Left renal pelvis (tissue), 4 donors: Measurements from ENCODE around the gene ARPC2. TPM values are rescaled to one million over a fixed set of nuclear protein-coding genes. Genes with fewer than 3 reads are reported as not detected.
"Not testable (repeated sequence)": the region's sequence is repeated elsewhere in the genome, so short reads cannot be mapped to it uniquely, and the experiment has no call there.

Source experiments
- DNase-seq, 4 donors: peaks; one replicate each; pipeline ENCODE4 v3.0.0-alpha.2; 2013; ENCODE audit warnings: low read depth in 4 of 4, low spot score in 3 of 4
- polyA plus RNA-seq, 4 donors: library from polyadenylated mRNA; unstranded; fragments of 120-200 nt; gene quantifications; one replicate each; pipeline ENCODE4 v1.2.1, GENCODE V29; 2013; ENCODE audit not compliant: insufficient read length in 4 of 4

Gene ARPC2
- 100 to 1,000 TPM; 216 to 275 (median 255) TPM for polyA plus RNA-seq

DNA sequence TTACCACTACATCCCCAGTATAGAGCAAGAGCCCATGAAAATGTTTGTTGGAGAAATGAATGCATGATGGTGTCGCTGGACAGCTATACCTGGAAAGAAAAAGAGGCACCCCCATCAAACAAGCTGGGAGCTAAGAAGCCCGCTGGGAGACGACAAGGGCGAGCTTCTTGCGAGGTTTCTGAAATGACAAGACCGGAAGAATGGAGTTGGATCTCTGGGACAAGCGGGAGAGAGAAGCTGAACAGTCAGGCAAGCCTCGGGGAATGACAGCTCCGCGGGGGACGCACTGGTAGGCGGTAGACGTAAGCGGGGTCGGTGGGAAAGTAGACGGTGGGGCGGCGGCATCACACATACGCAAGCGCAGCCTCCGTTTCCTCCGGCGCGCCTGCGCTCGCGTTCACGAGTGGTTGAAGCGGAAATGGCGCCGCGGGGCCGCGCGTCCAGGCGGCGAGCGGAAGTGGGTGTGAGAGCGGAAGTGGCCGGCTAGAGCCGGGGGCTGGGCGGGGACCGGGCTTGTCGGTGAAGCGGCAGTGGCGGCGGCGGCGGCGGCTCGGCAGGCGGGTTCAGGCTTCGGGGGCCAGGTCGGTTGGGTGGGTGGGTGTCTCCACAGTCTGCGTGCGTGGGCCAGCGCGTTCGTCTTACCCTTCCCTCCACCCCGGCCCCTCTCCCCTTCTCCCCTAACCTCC, at the start of gene ARPC2:
TSS of gene ARPC2 (plus strand) at position 516 of the 686 bp plus-strand sequence. CDS start 282 bp downstream, outside the sequence.
- DNase-seq: peak; percentile 87 to 91 (median 90)

DNA sequence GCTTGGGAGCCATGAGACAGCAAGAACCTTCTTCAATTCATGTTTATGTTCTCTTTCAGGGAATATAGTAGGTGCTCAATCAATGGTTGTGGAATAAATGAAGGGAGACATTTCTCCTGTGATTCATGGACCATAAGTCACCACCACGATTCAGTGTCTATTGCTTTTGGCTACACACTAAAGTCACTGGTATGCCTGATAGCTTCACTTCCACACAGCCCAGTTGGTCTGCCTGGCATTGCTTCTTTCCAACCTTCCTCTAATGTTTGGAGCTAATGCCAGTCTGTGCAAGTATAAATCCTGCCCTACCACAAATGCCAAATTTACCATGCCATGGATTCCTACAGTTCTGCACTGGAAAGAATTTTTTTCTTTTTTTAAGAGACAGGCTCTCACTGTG, 49.0 kb upstream of the ARPC2 start:
- no peak for DNase-seq

DNA sequence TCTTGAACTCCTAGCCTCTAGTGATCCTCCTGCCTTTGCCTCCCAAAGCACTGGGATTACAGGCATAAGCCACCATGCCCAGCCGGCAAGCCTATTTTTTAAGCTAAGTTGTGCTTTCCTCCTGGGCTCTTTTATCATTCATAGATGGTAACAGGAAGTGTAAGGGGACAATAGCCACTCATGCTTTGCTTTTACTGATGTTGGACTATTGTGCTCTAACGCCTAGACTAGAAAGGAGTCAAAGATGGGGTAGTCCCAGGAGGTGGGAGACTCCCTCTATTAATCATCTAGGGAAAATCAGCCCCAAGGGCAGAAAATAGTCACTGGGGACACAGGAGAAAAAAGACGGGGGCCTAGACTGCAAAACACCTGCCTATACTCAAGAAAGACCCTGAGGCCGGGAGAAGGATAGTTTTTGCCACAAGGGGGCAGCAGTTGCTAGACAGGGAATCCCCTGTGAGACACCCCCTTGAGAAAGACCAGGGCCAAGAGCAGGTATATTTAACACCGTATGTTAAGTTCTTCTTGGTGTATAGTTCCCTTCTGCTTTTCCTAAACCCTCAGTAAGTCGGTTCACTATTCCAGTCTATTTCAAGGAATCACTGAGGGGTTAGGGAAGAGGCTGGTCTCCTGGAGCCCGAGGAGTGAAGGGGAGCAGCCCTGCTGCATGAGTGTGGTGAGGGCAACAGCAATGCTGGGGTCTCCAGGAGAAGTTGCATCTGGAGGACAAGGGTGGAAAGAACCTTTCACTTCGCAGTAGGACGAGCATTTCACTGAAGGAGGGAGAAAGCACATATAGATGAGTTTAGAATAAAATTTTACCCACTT, 48.1 kb upstream of the ARPC2 start:
- peak in 2 of 4 donors; percentile 5 to 15 for DNase-seq

DNA sequence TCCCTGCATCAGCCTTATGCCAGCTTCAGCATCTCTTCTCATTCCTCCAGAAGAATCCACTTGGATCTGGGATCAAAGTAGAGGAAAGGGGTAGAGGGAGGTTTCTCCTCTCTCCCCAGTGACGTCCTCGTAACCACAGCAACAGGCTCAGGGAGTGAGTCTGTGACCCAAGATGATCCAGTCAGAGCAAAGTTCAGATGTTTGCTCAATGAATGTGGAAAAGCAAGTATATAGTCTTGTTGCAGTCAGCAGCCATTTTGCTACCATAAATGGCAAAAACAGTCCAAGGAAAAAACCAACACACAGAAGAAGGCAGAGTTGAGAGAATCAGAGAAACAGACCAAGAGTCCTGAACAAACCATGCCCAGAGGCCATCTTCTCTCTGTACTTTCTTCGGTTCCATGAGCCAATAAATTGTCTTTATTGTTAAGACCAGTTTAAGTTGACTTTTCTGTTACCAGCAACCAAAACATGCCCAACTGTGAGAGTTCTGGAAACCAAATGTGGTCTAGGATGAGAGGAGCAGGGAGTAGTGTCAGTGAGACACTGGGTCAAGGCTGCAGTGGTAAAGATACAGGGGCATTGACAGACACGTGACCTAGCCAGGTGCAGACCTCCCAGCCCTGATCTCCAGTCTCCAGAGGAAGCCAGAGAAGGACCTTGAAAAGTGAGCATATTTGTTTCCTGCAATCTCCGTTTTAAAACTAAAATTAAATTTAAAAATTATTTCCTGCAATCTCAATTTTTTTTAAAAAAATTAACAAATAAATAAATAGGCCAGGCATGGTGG, 47.0 kb upstream of the ARPC2 start:
- no peak for DNase-seq

DNA sequence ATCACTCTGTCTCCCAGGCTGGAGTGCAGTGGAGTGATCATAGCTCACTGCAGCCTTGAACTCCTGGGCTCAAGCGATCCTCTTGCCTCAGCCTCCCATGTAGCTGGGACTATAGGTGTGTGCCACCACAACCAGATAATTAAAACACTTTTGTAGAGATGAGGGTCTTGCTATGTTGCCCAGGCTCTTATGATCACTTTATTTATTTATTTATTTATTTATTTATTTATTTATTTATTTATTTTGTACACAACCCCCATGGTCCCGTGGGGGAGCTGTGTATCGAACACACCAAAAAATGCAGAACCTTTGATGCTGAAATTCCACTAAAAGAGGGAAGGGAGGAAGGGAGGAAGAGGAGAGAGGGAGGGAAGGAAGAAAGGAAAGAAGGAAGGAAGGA, 45.2 kb upstream of the ARPC2 start:
- not testable (repeated sequence) for DNase-seq

DNA sequence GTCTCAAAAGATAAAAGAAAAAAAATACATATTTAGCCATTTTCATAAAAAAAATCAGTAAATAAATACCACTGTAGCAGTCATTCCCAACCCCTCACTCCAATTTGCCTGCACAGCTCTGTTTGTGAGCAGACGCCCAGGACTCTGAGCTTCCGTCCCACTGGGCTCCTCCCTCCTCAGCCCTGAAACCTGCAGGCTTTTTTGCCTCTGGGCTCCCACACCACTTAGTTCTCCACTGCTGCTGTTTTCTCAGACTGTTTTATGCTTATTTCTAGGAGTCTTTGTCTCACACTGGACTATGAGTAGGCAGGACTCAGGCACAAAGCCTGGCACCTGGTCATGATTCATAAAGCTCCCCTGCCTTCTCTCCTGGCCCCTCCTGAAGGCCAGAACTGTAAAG, 44.1 kb upstream of the ARPC2 start:
- no peak for DNase-seq

DNA sequence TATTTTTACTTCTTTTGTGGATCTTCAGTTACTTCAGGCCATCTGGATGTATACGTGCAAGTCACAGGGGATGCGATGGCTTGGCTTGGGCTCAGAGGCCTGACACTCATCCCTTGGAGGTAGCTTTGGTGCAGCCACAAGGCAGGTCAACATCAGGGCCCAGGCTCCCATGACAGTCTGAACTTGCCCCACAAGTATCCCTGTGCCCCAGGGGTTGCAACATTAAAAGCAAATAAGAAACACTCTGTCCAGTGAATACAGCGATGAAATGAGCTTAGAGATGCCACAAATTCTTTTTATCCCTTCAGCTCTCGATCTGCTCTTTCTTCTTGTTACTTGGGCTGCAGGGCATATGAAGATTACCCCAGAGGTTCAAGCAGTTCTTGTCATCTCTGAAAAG, 37.2 kb upstream of the ARPC2 start:
- no peak for DNase-seq

DNA sequence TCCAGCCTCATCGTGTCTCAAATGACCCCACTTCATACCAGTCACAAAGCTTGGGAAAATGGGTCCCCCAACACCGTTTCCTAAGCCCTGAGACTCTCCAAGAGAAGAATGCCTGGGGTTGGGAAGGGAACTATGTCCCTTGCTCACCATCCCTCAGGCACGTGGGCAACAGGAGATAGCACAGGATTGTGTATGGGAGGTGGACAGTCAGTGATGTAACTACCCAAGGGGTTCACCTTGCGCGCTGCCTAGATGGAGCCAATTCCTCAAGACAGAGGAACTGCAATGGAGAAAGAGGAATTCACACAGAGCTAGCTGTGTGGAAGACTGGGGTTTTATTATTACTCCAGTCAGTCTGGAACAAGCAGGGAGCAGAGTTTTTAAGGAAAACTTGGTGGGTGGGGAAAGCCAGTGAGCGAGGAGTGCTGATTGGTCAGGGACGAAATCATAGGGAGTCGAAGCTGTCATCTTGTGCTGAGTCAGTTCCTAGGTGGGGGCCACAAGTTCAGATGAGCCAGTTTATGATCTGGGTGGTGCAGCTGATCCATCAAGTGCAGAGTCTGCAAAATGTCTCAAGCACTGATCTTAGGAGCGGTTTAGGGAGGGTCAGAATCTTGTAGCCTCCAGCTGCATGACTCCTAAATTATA, 36.4 kb upstream of the ARPC2 start:
- DNase-seq: no peak

DNA sequence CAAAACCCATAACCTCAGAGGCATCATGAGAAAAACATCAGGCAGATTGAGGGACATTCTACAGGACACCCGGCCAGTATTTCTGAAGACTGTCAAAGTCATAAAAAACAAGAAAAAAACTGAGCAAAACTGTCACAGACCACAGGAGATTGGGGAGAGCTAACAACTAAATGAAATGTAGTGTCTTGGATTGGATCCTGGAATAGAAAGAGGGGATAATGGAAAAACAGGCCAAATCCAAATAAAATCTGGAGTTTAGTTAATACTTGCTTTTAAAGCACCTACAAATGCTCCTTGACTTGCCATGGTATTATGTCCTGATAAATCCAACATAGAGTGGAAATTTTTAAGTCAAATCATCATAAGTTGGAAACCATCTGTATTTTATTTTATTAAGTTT, 32.7 kb upstream of the ARPC2 start:
- no peak for DNase-seq

DNA sequence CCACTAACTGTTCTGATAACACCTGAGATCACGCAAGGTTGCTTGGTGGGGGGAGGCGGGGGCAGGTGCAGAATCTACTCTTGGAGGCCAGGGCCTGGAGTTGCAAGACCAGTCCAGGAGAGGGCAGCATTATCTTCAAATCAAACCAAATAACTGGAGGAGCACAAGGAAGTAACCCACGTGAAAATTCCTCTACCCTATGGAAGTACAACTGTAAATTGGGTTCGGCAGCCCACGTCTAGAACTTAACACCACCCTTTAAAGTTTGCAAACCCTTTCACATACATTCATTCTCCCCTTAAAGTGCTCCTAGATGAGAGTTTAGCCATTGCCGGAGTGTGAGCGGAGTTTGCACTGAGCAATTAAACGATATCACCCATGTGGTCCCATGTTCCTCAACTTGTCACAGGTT, 30.6 kb upstream of the ARPC2 start:
- peak in 3 of 4 donors; percentile 29 to 33 (median 30) for DNase-seq

DNA sequence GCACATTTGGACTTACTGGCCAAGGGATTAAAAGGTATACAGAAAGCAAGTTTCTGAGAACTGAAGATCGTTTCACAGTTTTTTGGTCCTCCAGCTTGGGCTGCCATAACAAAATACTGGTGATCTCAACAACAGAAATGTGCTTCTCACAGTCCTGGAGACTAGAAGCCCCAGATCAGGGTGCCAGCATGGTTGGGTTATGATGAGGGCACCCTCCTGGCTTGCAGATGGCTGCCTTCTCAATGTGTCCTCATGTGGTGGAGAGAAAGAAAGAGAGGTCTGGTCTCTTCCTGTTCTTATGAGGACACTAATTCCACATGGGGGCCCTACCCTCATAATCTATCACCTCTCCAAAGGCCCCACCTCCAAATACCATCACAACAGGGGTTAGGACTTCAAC, 30.1 kb upstream of the ARPC2 start:
- no peak for DNase-seq

DNA sequence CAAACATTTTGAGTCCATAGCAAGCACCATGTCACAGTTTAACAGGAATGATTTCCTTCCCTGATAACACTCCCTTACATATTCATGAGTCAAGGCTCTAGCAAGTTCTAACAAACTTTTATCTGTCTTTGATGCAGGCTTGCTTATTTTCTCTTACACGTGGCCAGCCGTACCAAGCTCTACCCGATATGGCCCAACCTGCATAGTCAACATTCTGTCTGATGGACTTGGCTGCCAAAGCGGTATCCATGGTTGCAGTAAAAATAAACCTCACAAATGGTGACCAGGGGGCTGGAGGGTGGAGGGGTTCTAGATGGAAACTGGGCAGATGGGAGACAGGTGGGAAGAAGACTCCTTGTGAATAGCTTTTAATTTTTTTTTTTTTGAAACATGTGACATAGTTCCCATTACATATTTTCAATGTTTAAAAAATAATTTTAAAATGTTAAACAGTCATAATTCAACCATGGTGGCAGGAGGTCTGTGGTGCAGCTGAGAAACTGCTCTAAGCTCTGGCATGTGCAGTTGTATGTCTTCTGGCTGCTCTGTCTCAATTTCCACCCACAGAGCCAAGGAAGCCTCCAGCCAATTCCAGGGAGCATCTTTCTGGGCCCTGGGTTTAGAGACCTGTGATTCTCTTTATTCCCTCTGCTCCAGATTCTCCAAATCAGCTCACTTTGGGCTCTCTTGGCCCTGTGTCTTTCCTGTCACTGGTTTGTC, 29.5 kb upstream of the ARPC2 start:
- no peak for DNase-seq

DNA sequence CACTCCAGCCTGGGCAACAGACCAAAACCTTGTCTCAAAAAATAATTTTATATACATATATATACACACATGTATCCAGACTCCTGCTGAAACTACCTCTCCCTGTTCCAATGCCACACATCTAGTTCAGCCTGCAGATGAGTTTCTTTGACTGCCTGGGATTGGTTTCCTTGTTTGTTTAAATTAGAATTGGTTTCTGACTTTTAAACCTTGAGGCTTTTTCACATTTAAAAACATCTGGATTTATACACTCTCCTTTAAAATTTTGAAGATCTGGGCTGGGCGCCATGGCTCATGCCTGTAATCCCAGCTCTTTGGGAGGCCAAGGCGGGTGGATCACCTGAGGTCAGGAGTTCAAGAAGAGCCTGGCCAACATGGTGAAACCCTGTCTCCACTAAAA, 28.5 kb upstream of the ARPC2 start:
- DNase-seq: no peak

DNA sequence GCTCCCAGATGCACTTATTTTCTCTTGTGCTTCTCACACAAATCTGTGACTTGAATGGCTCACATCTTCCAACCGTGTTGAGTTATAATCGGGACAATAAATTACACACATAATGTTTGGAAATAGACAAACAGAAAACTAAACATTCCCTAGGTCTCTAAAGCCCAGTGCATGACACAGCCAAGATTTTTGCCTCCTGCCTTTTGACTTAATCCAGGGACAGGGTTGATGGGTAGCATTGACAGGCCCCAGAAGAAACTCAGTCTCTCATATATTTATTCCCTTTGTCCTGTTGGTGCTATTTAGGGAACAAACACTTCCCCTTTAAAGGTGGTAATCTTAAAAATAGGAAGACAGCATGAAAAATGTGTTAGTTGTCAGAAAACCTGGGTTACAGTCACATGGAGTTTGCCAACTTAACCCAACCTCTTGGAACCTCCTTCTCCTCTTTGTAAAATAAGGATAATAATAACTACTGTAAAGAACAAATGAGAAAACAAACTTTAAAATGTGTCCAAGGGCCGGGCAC, 24.0 kb upstream of the ARPC2 start:
- no peak for DNase-seq

DNA sequence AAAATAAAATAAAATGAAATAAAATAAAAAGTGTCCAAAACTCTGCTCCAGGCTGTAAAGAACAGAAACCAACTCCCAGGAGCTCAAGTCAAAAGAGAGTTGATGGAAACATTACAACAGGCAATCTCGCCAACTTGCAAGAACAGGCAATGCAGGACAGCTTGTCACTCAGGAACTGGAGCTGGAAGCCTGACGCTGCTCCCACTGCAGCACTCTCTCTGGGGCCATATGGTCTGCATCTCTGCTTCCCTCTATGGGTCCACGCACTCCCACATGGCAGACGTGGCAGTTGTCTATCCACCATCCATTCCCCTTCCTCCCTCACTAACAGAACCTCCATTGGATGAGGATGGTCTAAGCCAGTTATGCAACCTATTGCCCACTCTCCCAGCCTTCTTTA, 23.3 kb upstream of the ARPC2 start:
- no peak for DNase-seq

DNA sequence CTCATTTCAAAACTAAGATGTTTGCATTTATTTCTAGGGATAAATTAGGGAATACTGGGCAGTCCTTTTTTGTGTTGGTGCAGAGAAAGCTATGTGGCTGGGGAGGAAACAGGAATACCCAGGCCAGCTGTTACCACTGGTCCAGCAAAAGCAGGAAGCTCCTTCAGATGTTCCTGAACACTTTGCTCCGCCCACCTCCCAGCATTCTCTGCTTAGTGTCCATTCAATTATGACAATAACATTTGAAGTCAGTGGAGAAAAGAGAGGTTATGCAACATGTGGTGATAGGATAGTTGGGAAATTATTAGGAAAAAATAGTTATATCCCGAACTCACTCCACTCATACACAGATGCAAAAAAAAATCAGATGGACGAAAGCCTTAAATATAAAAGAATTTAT, 22.1 kb upstream of the ARPC2 start:
- no peak for DNase-seq

DNA sequence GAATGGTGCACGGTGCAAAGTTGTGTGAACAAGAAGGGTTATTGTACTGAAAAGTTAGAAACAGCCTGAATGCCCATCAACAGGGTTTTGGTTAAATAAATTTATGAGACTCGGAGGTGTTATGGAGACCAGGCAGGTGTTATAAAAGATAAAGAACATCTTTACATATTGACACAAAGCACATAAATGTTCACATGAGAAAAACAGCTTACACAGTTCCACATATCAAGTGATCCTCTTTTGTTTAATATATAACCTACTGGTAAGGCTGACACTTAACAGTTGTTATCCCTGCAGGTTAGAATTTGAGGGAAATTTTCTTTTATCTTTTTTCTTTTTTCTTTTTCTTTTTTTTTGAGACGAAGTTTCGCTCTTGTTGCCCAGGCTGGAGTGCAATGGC, 20.0 kb upstream of the ARPC2 start:
- DNase-seq: no peak

DNA sequence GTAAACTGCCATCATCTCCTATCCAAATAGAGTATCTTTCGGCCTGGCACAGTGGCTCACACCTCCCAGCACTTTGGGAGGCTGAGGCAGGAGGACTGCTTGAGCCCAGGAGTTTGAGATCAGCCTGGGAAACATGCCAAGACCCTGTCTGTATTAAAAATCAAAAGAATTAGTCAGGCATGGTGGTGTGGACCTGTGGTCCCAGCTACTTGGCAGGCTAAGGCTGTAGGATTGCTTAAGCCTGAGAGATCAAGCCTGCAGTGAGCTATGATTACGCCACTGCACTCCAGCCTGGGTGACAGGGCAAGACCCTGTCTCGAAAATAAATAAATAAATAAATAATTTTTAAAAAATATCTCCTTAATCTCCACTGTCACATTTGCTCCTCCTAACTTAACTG, 14.7 kb upstream of the ARPC2 start:
- DNase-seq: no peak

DNA sequence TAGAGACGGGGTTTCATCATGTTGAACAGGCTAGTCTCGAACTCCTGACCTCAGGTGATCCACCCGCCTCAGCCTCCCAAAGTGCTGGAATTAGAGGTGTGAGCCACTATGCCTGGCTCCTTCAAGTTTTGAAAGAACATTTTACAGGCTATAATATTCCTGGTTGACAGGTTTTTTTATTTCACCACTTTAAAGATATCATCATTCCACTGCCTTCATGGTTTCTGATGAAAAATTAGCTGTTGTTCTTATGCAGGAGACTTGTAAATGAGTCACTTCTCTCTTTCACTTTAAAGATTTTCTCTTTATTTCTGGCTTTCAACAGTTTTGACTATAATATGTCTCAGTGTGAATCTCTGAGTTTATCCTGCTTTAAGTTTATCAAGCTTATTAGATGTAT, 7.9 kb upstream of the ARPC2 start:
- DNase-seq: no peak

DNA sequence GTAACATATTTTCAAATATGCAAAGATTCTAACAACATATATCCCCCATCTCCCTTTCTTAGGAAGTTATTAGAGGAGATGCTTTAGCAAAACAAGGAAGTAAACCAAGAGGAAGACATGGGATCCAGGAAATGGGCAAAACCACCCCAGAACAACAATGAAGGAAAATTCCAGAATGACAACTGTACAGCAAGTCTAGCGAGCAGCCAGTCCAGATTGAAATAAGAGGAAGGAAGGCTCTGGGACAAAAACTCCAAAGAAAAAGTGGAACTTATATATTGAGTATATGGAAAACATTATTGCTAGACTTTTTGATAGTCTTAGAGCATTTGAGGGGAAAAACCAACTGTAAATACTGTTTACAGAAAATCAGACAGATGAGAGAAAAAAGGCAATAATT, 2.9 kb upstream of the ARPC2 start:
- DNase-seq: no peak
